Nephron progenitor cell (in vitro differentiated cells): Measurements from ENCODE around the gene SLC6A19.

ENCODE experiments used
- DNase-seq: peaks from one replicate; pipeline ENCODE4 v3.0.0; 2021
- H3K27ac Mint-ChIP-seq: 2 replicates; pipeline ENCODE4 v1.8.0; 2021; ENCODE audit warnings: mild to moderate bottlenecking, moderate library complexity, mixed read lengths
- H3K27me3 Mint-ChIP-seq: 2 replicates; pipeline ENCODE4 v1.8.0; 2021; ENCODE audit warnings: mild to moderate bottlenecking, low read depth, mixed read lengths; ENCODE audit not compliant: poor library complexity
- H3K36me3 Mint-ChIP-seq: 2 replicates; pipeline ENCODE4 v1.8.0; 2021; ENCODE audit warnings: low read depth, mixed read lengths
- H3K4me1 Mint-ChIP-seq: 2 replicates; pipeline ENCODE4 v1.8.0; 2021; ENCODE audit warnings: mixed read lengths
- H3K4me3 Mint-ChIP-seq: 2 replicates; pipeline ENCODE4 v1.8.0; 2021; ENCODE audit warnings: mild to moderate bottlenecking, moderate library complexity, mixed read lengths
- H3K9me3 Mint-ChIP-seq: 2 replicates; pipeline ENCODE4 v1.8.0; 2021; ENCODE audit warnings: mild to moderate bottlenecking, moderate library complexity, mixed read lengths
- TF ChIP-seq, protein P1 (sequence below): fragments of 200-600 bp; sonication (generic); IDR thresholded peaks from 2 replicates; pipeline ENCODE4 v1.5.0; 2021; ENCODE audit warnings: antibody characterized with exemption

SLC6A19 gene

DNA sequence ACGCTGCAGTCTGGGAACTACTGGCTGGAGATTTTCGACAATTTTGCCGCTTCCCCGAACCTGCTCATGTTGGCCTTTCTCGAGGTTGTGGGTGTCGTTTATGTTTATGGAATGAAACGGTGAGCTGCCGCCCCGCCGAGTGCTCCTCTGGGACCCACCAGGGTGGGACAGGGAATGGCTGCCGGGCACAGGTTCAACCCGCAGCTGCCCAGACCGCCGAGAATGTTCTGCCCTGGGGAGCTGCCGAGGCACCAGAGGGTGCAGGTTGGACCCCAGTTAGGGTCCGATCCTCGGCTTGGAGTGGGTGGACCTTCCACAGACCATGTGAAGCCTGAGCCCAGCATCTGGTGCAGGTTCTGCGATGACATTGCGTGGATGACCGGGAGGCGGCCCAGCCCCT, 42.9 kb downstream of the SLC6A19 start:
- TF ChIP-seq, protein P1, sequence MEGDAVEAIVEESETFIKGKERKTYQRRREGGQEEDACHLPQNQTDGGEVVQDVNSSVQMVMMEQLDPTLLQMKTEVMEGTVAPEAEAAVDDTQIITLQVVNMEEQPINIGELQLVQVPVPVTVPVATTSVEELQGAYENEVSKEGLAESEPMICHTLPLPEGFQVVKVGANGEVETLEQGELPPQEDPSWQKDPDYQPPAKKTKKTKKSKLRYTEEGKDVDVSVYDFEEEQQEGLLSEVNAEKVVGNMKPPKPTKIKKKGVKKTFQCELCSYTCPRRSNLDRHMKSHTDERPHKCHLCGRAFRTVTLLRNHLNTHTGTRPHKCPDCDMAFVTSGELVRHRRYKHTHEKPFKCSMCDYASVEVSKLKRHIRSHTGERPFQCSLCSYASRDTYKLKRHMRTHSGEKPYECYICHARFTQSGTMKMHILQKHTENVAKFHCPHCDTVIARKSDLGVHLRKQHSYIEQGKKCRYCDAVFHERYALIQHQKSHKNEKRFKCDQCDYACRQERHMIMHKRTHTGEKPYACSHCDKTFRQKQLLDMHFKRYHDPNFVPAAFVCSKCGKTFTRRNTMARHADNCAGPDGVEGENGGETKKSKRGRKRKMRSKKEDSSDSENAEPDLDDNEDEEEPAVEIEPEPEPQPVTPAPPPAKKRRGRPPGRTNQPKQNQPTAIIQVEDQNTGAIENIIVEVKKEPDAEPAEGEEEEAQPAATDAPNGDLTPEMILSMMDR: no peak
- no peak overlapping the region for H3K27ac Mint-ChIP-seq
- no peak for DNase-seq
- H3K36me3 Mint-ChIP-seq: no peaks in the 10 kb centered on the region
- H3K4me3 Mint-ChIP-seq: no peak overlapping the region
- peaks cover 23% of the 10 kb centered on the region for H3K27me3 Mint-ChIP-seq
- no peaks in the 10 kb centered on the region for H3K9me3 Mint-ChIP-seq
- peaks cover 30% of the 10 kb centered on the region for H3K4me1 Mint-ChIP-seq

DNA sequence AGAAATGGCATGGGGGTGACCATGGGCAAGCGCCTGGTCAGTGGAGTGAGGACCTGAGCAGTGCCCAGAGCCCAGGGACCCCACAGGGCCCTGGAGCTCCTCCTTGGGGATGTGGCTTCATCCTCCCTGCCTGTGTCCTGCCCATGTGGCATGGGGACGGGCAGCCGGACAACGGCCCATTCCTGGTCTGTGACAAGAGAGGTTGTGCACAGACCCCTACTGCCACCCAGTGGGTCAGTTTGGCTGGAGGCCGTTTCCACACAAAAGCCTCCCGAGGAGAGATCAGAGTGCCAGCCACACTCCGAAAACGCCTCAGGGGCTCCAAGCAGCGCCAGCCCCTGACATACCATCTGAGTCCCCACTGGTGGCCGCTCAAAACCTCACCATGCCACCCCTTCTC, 43.6 kb downstream of the SLC6A19 start:
- Mint-ChIP-seq H3K27ac (no peak overlapping the region), H3K4me3 (no peak overlapping the region), H3K4me1 (peaks cover 30% of the 10 kb centered on the region)

DNA sequence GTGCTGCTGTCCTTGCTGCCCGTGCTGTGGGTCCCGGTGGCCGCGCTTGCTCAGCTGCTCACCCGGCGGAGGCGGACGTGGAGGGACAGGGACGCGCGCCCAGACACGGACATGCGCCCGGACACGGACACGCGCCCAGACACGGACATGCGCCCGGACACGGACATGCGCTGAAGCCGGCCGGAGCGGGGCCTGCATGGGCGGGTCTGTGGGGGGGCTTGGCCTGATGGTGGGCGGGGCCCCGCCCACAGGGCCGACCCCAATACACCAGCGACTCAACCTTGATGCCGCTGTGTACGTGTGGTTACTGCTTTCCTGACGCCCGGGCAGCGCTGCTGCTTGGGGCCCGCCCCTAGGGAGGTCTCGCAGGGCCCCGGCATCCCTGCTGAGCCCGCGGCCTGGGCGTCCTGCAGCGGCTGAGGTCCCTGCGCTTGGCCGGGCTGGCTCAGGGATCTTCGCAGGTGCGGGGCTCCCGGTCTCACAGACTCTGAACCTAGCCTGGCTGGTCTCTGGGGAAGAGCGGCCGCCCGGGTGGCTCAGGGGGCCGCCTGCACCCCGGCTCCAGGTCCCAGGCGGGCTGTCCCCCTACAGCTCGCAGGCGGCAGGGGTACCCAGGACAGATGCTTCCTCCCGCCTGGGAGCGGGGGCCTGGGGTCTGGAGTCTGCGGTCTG, 44.6 kb downstream of the SLC6A19 start:
- Mint-ChIP-seq H3K27me3 (peaks cover 23% of the 10 kb centered on the region), H3K9me3 (no peaks in the 10 kb centered on the region), H3K36me3 (no peaks in the 10 kb centered on the region), H3K27ac (no peak overlapping the region), H3K4me3 (no peak overlapping the region), H3K4me1 (peaks cover 25% of the 10 kb centered on the region)
- DNase-seq: no peak
- TF ChIP-seq, protein P1: no peak

More for the DNA sequence above, 43.6 kb downstream of the SLC6A19 start:
- TF ChIP-seq, protein P1: no peak
- H3K27me3 Mint-ChIP-seq: peaks cover 23% of the 10 kb centered on the region
- no peaks in the 10 kb centered on the region for H3K36me3 Mint-ChIP-seq
- no peak for DNase-seq
- no peaks in the 10 kb centered on the region for H3K9me3 Mint-ChIP-seq

DNA sequence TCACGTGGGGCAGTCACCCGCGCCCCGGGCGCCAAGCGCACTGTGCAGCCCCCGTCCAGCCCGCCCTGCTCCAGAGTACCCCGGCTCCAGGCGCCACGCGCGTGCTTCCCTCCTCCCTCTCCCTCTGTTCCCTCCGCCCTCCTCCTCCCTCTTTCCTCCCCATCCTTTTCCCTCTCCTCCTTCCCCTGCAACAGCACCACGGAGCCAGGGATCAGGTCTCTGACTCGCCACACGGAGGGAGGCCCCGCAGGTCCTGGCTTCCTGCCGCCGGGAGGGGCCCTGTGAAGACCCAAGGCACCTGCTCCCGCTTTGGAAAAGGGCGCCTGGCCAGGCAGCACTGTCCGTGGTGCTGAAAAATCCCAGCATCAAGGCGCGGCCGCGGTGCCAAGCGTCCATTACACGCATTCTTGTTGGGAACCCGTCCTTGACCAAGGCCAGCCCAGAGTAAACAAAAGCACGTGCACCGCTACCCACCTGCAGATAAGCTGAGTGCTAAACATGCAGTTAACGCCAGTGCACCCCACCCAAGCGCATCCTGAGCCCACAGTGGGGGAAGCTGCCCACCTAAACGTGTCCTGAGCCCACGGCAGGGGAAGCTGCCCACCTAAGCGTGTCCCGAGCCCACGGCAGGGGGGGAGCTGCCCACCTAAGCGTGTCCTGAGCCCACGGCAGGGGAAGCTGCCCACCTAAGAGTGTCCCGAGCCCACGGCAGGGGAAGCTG, 45.5 kb downstream of the SLC6A19 start:
- Mint-ChIP-seq H3K9me3 (no peaks in the 10 kb centered on the region), H3K27me3 (peaks cover 19% of the 10 kb centered on the region), H3K27ac (no peak overlapping the region), H3K36me3 (no peaks in the 10 kb centered on the region), H3K4me3 (no peak overlapping the region), H3K4me1 (peaks cover 24% of the 10 kb centered on the region)
- DNase-seq: peak; percentile 95
- TF ChIP-seq, protein P1: no peak

DNA sequence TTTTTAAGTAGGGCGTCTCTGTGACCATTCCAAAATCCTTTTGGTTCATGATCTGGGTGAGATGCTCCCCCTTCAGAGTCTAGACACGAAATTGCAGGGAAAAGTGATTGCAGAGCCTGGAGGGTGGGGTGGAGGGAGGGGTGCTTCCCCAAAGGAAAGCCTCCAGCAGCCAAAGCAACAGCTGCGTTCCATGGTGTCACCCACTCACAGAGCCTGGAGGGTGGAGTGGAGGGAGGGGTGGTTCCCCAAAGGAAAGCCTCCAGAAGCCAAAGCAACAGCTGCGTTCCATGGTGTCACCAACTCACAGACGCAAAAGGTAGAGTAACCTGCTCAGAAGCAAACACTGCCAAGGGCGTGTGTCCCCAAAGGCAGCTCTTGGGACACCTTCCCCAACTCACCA, 46.4 kb downstream of the SLC6A19 start:
- H3K36me3 Mint-ChIP-seq: no peaks in the 10 kb centered on the region
- H3K27ac Mint-ChIP-seq: no peak overlapping the region
- peaks cover 22% of the 10 kb centered on the region for H3K27me3 Mint-ChIP-seq
- no peak overlapping the region for H3K4me3 Mint-ChIP-seq
- no peaks in the 10 kb centered on the region for H3K9me3 Mint-ChIP-seq
- no peak for DNase-seq
- peaks cover 29% of the 10 kb centered on the region for H3K4me1 Mint-ChIP-seq
- TF ChIP-seq, protein P1: no peak
